HG02884 (cell line): ENCODE measurements around the gene GRAP2.
"Not testable (repeated sequence)": the region's sequence is repeated elsewhere in the genome, so short reads cannot be mapped to it uniquely, and the experiment has no call there.

Source experiments
- ATAC-seq: cut with Tn5 transposase; IDR thresholded peaks from one replicate; pipeline ENCODE4 v1.9.1; 2021; ENCODE audit warnings: mild to moderate bottlenecking, moderate library complexity; ENCODE audit not compliant: unreplicated experiment

Gene GRAP2

DNA sequence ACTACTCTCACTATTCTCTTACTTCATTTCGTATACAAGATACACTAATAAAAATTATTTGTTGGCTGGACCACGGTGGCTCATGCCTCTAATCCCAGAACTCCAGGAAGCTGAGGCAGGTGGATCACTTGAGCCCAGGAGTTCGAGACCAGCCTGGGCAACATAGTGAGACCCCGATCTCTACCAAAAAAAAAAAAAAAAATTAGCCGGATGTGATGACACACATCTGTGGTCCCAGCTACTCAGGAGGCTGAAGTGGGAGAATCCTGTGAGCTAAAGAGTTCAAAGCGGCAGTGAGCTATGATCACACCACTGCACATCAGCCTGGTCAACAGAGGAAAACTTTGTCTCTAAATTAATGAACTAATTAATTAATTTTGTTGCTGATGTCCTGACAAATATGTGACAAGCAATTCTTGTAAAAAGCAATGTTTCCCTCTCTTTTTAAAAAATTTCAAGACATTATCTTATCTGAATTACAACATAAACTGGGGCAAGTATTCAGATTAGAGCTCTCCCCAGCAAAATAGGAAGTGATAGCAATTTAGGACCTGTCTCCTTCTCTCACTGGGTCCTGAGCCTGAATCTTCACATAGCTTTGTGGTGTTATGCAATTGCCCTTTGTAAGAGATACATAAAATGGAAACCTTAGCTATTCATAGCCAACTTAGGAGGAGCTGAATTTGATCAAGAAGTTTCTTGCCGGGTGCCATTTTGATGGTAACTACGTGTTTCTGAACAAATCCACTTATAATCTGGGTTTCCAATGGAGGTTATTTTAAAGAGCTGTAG, 41.8 kb downstream of the GRAP2 start:
- ATAC-seq, result no peak

DNA sequence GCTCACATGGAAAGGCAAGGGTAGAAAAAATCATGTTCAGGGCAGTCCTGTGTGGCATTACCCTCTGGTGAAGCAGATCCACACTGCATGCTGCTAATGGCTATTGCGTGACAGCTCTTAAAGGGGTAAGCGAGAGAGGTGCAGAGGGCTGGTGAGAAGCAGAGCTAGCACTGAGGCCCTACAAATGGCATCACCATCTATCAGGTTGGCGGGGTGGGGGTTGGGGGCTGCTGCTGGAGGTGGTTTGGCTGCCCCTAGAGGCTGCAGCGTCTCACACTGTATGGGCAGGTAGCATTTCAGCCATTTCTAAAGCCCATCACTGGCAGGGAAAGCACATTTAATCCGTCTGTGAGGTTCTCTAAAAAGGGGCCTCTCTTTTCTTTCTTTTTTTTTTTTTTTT, 42.5 kb downstream of the GRAP2 start:
- no peak for ATAC-seq

DNA sequence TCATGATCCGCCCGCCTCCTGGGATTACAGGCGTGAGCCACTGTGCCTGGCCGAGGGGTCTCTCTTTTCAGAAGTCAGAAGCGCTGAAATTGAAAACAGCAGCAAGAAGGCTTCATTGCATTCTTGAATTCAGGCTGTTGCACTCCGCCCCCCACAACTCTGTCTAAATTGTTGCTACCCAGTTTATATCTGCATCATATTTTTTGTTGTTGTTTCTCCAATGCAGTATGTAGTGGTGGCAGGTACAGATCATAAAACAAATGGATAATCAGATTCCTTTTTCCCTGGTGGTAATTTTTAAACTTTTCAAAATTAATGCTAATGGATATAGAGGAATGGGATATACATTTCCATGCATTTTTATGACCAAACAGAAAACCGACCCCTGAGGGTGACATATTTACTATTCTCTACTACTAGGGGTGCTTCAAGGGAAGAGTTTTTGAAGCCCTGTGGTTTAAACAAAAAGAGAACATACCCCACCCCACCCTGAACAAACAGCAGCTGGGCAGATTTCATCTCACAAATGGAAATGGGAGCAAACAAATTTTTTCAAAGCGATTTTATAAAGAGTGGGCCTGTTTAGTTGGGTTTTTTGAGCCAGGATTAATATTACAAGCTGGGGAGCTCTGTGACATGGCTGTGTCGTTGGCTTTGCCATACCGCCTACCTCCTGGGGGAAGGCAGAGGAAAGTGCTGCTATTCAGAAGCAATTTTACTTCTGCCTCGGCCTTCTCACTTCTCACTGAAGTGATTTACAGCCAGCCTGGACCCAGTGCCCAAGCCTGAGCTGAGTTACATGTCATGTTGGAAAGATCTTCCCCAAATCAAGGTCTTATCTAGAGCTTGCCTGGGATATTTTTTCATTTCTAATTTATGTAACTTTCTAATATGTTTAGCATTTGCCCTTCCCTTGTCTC, 43.3 kb downstream of the GRAP2 start:
- ATAC-seq, result no peak

DNA sequence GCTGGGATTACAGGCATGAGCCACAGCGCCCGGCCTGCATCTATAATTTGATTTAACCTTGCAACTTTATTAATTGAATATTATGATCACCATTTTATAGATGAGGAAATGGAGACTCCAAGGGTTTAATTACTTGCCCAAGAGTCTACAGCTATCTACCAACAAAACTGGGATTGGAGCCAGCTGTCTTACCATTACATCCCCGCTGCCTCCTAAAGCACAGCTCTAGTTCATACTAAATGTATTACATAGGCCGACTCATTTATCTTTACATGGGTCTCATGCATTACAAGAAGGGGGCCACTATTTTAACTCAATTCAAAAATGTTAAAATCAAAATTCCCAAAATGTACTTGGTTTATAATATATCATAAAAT, 45.2 kb downstream of the GRAP2 start:
- no peak for ATAC-seq

DNA sequence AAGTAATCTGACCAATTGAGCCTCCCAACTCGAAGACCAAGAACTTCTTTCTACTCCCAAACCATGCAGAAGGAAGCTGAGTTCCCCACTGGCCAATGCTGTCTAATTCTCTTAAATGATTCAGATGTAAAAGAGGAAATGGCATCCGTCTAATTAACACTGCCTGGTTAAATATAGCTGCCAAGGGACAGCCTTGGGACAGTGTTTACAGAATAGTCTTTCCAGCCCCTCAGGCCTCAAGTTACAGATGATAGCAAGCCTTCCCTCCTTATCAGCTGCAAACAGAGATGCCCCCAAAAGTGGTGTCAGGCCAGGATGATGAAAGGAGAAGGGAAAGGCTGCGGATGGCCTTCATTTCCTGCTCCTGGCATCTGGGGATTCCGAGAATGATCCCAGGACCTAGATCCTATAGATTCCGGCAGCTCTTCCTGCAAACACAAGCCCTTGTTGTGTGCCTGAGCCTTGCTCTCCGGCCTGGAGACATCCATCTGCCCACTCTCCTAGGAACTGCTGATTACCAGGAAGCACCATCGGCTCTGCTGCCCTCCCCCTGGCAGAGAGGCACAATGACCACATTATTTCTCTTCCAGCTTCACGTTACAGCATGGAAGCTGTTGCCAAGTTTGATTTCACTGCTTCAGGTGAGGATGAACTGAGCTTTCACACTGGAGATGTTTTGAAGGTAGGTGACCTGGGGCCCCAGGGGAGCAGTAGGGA, 45.8 kb downstream of the GRAP2 start:
- no peak for ATAC-seq

DNA sequence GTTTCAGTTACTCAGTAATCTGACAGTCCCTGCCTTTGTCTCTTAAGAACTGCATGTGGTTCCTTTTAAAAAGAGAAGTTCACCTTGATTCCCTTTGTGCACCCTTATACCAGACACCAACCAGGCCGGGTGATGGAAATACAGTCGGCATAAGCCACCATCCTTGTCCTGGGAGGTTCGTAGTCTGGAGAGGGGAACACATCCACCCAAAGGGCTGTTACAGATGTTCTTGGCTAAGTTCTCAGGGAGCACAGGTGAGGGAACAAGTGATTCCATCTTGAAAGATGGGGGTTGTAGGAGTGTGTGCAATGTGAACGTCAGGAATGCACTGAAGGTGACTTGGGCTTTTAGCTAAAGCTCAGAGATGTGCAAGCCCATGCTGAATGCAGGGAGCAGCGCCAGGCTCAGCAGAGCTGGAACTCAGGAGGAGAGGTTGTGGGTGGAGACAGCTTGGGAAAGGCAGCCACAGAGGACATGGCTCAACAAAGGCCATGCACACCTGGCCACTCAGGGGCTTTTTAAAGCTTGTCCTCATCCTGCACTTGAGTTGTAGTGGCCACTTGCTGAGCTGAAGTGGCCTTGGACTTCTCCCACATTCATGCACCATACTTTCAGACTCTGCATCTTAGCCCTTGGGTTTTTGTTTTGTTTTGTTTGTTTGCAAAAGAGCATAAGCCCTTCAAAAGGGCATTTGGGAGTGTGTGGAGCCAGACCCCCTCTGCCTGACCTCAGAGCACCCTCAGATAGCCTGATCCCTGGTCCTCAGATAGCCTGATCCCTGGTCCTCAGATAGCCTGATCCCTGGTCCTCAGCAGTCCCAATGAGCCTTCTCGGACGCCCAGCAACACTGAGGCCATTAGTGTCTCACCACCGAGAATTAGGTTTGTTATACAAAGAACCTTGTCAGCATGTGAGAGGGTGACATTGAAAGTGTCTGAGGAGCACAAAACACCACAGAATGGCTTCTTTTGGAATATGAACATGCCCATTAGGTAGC, 46.6 kb downstream of the GRAP2 start:
- ATAC-seq, result no peak

DNA sequence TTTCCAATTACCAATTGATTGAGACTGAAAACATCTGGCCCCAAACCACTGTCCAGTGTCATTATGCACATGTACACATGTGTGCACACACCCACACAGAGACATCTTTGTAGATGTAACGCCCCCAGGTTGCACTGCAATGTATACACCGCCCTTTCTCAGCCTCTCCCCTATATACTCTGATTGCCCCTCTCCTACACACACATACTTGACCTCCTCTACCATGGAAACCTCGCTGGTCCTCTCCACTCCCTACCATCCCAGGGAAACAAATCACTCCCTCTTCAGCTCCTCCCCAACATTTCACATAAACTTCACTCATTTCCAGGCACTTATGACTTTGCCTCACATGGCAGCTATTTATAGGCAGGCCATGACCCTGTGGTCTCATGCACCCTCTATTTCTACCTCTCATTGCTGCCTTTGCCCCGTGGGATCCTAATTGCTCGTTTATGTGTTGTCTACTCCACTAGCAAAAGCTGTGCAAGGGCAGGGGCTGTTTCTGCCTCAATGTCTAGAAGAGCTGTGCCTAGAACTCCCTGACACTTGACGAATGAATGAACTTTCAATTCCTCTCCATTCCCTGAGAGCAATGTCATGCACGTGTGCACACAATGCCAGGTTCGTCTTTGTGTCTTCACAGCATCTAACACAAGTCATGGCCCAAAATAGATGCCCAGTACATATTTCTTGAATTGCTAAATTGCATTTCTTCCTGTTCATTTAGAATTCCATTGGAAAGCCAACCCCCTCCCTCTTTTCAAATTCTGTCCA, 49.3 kb downstream of the GRAP2 start:
- no peak for ATAC-seq

DNA sequence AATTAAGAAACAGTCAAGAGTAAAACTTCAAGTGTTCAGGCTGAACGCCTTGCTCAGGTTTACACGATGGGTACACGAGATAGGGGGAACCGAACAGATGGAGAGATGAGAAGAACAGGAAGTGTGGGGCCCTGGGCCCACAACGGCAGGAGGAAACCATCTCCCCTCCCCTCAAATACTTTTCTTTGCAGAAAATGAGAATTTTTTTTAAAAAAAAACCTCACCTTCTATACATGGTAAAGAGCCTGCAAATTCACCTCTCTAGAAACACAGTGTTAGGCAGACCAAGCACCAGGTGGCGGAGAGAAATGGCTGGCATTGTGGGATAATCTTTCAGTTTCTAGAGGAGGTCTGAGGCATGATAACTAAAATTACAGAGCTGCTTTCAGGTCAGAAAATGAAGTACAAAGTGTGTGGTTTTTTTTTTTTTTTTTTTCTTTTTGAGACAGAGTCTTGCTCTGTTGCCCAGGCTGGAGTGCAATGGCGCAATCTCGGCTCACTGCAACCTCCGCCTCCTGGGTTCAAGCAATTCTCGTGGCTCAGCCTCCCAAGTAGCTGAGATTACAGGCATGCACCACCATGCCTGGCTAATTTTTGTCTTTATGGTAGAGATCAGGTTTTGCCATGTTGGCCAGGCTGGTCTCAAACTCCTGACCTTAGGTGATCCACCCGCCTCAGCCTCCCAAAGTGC, 50.9 kb downstream of the GRAP2 start:
- not testable (repeated sequence) for ATAC-seq

DNA sequence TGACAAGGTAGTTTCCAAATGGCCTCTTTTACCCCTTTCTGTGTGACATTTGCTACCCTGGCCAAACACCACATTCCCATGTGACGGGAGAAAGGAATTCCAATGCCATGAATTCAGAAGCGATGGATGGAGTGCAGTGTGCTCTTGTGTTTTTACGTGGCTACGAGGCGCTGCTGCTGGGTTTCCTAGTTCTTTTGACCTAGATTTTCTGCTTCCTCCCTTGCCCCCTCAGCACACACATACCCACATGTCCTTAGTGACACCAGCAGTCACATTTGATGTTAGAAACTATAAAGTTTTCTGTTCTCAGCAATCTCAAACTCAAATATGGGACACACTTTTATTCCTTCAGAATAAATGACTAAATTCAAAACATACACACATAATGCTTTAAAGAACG, 51.5 kb downstream of the GRAP2 start:
- no peak for ATAC-seq

DNA sequence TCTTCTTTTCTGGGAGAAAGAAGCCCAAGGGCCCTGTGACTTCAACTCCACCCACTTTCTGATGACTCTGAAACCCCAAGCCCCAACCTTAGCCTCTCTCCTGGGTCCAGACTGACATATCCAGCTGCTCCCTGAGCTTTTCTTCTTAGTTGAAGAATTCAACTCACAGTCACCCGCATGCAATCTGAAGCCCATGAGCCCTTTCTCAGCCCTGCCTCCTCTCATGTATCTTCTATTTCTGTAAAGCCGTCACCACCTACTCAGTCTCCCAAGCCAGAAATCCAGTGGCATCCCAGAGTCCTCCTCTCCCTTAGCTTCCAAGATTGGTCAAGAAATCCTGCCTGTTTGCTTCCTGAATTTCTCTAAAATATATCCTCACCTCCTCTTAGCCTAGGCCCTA, 52.2 kb downstream of the GRAP2 start:
- no peak for ATAC-seq

DNA sequence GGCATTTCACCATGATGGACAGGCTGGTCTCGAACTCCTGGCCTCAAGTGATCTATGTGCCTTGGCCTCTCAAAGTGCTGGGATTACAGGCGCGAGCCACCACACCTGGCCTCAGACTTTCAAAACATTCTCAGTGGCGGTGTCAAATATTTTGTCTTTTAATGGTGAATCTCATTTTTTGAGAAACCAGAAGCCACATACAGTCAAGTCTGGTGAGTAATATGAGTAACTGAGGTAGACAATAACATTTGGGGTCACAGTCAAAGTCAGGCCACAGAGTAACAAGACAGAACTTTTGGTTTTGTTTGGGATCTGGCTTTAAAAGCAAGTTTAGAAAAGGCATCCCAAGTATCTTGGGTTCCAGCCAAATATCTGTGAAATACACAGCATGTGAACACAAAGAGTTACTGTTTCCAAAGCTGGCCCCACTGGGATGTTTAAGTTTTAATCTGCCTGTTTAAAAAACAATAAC, 53.7 kb downstream of the GRAP2 start:
- ATAC-seq, result no peak

DNA sequence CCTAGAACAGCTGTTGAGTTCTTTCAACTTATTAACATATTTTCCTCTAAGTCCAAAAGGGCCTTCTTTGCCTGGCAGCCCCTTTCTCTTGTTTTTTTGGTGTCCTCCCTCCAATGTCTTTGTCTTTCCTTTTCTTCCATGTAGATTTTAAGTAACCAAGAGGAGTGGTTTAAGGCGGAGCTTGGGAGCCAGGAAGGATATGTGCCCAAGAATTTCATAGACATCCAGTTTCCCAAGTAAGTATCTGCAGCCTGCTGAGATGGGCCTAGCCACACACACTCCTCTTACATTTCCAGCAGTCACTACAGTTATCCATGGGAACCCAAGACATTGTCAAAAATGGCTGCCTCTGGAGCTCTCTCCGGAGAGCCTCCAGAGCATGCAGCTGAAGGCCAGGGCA, 54.8 kb downstream of the GRAP2 start:
- ATAC-seq, result no peak

DNA sequence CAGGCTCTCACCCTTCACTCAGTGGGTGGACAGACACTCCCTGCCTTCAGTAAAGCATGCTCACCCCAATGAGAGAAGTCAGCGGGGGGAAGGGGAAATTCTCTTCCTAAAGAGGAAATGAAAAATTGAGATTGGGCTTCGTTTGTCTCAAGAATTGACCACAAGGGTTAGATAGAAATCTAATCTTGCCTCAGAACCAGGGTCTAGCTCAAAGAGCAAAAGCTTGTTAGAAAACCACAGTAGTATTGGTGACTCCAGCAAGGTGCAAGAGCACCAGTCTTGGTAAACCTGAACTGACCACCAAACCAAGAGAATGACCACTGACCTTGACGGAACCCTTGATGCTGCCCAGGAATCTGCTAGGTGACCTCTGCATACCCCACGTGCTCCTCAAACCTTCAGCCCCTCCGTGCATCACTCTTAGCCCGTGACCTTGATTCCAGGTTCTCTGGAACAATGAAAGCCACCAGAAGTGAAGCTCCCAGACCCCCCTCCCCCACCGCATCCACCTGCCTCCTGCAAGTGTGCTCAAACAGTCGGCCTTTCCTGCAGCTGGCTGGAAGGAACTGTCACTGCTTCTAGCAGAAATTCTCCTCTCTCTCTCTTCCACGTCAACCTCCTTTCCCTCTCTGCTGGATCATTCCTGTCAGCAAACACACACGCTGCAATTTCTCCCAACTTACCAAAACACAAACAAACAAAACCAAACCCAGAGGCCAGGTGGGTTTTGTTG, 56.2 kb downstream of the GRAP2 start:
- no peak for ATAC-seq

DNA sequence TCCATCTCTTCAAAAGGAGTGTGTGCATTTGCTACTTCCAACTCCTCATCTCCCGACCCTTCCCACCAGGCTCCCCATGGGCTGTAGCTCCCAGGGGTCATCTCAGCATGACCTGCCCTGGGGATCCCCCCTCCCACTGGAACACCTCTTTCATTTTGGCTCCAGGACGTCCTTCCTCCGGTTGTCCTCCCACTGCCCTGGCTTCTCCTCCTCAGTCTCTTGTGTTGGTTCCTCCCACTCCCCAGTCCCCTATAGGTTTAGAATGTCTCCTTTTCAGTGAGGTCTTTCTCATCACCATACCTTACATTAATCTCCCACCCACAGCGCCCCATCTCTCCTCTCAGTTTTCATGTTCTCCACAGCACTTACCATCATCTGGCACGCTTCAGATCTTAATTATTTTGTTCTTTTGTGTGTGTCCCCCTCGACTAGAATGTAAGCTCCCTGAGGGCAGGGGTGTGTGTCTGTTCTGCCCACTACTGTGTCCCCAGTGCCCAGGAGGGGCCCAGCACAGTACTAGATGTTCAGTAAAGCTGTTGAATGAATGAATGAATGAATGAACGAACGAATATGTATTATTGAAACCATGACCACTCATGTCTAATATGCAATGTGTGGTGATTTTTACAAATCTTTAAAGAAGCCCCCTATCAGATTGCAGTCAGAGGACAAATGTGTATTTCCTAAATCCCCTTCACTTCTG, 57.3 kb downstream of the GRAP2 start:
- no peak for ATAC-seq

DNA sequence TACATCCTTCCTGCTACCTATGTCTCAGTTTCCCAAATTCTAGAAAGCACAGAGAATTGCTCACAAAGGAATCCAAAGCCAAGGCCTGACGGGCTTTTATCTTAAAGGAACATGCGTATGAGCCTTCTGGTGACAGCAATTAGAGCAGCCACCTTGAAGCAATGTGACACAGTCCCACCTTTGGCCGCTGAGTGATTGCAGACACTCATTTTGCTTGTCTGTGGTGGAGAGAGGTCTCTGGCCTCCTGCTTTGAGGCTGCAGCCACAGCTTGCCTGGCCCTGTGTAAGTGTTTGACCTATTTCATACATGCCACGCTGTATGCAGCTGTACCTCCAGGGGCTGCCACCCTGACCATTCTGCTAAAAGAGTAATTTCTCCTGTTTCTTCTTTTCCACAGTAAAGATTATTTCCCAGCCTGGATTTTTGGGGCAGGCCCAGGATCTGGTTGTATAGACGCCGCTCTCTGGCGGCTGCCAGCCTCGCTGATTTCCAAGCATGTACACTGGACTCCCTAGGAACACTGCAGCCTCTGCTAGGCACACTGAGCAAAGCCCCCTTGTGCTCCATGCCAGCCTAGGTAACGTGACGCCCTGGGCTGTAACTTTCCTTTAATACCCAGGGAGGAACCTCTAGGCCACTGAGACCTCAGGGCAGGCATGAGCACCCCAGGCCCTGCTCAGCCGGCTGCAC, 58.2 kb downstream of the GRAP2 start:
- no peak for ATAC-seq

DNA sequence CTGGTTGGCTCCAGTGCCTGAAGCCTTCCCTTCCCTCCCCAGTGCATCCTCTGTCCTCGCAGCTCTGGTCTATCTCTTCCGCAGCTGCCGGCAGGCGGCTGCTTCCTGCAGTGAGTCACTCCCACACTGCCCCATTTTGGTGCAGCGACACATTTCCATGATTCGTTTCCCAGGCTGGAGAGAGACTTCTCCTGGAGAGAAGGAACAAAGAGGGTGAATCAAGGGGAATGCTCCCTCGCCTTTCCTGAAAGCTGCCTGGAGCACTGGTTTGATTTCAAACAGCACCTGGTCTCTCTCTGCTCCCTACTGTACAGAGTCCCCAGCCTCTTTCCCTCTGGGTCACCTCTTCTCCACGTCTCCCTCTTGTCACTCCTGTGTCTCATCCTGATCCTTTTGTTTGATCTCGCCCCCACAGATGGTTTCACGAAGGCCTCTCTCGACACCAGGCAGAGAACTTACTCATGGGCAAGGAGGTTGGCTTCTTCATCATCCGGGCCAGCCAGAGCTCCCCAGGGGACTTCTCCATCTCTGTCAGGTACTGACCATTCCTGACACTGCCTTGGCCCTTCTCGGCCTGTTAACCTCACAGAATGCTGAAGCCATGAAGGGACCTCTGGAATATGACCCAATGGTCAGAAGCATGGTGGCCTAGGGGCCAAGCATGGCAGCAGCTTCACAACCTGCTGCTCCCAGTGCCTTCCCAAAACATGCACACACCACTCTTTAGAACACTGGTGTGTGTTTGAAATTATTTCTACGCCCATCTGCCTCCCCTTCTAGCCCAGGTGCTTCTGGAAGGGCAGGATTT, 59.0 kb downstream of the GRAP2 start, which contains the start of gene TMA7B:
Gene TMA7B (plus strand): TSS at position 758 of the 808 bp plus-strand sequence. CDS start 3,978 bp downstream, outside the sequence.
- no peak for ATAC-seq
